ENCODE measurements around the gene MUC6.

MUC6 gene

DNA sequence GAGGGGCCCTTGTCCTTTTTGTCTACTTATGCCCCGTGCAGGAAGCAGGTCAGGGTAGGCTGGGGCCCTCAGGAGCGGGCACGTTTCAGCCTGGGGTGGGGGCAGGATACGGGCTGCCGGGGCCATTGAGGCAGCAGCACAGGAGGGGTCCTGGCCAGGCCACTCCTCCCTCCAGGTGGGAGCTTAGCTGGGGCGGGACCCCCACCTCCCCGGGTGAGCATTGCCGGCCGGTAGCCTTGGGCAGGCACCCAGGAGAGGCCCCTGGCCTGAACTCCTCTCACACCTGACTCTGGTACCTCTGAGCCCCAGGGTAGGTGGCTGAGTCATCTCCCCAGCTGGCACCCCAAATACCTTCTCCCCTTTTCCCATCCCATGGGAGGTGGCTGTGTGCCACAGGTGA is 5.0 kb upstream of the MUC6 start:
- H3K27me3 ChIP-seq (ENCODE audit: insufficient read depth, low read depth), result peaks cover 89% of the 10 kb centered on the region
- H3K4me1 ChIP-seq (ENCODE audit: low read depth, poor library complexity, severe bottlenecking), result no peaks in the 10 kb centered on the region
- H3K36me3 ChIP-seq (ENCODE audit: insufficient read depth), result no peaks in the 10 kb centered on the region
- no peak for TF ChIP-seq CTCF (conservative IDR thresholded peaks at IDR 0.05; ENCODE audit: low read depth, low read length)
- no peak overlapping the region for H3K9ac ChIP-seq
- H3K4me2 ChIP-seq, result no peak overlapping the region
- H3K79me2 ChIP-seq (ENCODE audit: insufficient read depth, low read depth), result no peaks in the 10 kb centered on the region
- no peak overlapping the region for H3K4me3 ChIP-seq (IDR thresholded peaks at IDR 0.05; ENCODE audit: insufficient read depth, low read depth, low read length)
- no peak overlapping the region for H3K27ac ChIP-seq
- H4K20me1 ChIP-seq (ENCODE audit: insufficient read depth), result no peaks in the 10 kb centered on the region
- no peak overlapping the region for H2AFZ ChIP-seq (ENCODE audit: low read depth)

GRCh38 chr11:1041149-1041467 is 4.6 kb upstream of the MUC6 start:
- H3K4me2 ChIP-seq, result no peak overlapping the region
- no peak overlapping the region for H2AFZ ChIP-seq (ENCODE audit: low read depth)
- H3K4me3 ChIP-seq (IDR thresholded peaks at IDR 0.05; ENCODE audit: insufficient read depth, low read depth, low read length), result no peak overlapping the region
- H4K20me1 ChIP-seq (ENCODE audit: insufficient read depth), result no peaks in the 10 kb centered on the region
- no peaks in the 10 kb centered on the region for H3K4me1 ChIP-seq (ENCODE audit: low read depth, poor library complexity, severe bottlenecking)
- no peak for TF ChIP-seq CTCF (conservative IDR thresholded peaks at IDR 0.05; ENCODE audit: low read depth, low read length)
- H3K27me3 ChIP-seq (ENCODE audit: insufficient read depth, low read depth), result peaks cover 89% of the 10 kb centered on the region
- no peaks in the 10 kb centered on the region for H3K36me3 ChIP-seq (ENCODE audit: insufficient read depth)
- H3K27ac ChIP-seq, result no peak overlapping the region
- no peaks in the 10 kb centered on the region for H3K79me2 ChIP-seq (ENCODE audit: insufficient read depth, low read depth)
- H3K9ac ChIP-seq, result no peak overlapping the region

DNA sequence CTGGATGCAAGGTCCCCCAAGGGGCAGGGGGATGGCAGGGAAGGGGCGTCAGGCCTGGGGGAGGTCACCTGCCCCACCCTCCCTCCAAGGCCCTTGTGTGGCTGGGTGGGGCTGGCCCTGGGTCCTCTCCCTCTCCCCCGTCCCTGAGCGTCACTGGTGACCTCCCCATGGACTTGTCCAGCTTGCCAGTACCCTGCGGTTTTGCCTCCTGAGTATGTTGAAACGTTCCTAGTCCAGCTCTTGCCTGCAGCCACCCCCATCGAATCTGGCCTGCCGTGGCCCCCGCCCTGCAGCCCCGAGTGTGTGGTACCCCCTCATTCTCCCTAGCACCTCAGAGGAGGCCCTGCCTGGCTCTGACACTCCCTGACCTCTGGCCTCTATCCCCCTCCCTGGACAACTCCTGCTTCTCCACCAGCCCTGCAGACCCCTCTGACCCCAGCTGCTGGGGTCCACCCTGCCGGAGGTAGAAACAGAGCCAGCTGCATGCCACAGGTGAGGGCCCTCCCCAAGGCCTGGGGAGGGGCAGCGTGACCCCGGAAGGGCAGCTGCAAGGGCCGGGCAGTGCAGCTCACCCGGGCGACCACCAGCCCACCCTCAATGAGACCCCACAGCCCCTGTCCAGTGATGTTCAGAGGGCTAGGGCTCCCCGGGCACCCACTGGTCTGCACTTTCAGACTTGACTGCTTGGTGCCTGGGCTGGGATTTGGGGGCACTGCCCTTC is 4.1 kb upstream of the MUC6 start:
- Histone ChIP-seq H3K4me2 (no peak overlapping the region), H2AFZ (ENCODE audit: low read depth) (no peak overlapping the region), H4K20me1 (ENCODE audit: insufficient read depth) (no peaks in the 10 kb centered on the region), H3K79me2 (ENCODE audit: insufficient read depth, low read depth) (no peaks in the 10 kb centered on the region), H3K27me3 (ENCODE audit: insufficient read depth, low read depth) (peaks cover 85% of the 10 kb centered on the region), H3K27ac (no peak overlapping the region), H3K36me3 (ENCODE audit: insufficient read depth) (no peaks in the 10 kb centered on the region), H3K4me1 (ENCODE audit: low read depth, poor library complexity, severe bottlenecking) (no peaks in the 10 kb centered on the region), H3K9ac (no peak overlapping the region), H3K4me3 (IDR thresholded peaks at IDR 0.05; ENCODE audit: insufficient read depth, low read depth, low read length) (no peak overlapping the region)
- TF ChIP-seq CTCF (conservative IDR thresholded peaks at IDR 0.05; ENCODE audit: low read depth, low read length), result no peak

- TF ChIP-seq CTCF (conservative IDR thresholded peaks at IDR 0.05; ENCODE audit: low read depth, low read length), result no peak
- Histone ChIP-seq H4K20me1 (ENCODE audit: insufficient read depth) (no peaks in the 10 kb centered on the region), H3K36me3 (ENCODE audit: insufficient read depth) (no peaks in the 10 kb centered on the region), H2AFZ (ENCODE audit: low read depth) (no peak overlapping the region), H3K79me2 (ENCODE audit: insufficient read depth, low read depth) (no peaks in the 10 kb centered on the region), H3K27ac (no peak overlapping the region), H3K27me3 (ENCODE audit: insufficient read depth, low read depth) (peaks cover 84% of the 10 kb centered on the region), H3K4me1 (ENCODE audit: low read depth, poor library complexity, severe bottlenecking) (no peaks in the 10 kb centered on the region), H3K4me2 (no peak overlapping the region), H3K9ac (no peak overlapping the region), H3K4me3 (IDR thresholded peaks at IDR 0.05; ENCODE audit: insufficient read depth, low read depth, low read length) (no peak overlapping the region)
These were observed 3.2 kb upstream of the MUC6 start for GRCh38 chr11:1039481-1040427.
